HG03571 (cell line): Measurements from ENCODE around the gene F2RL3.
"Not testable (repeated sequence)": the region's sequence is repeated elsewhere in the genome, so short reads cannot be mapped to it uniquely, and the experiment has no call there.

Experiments used
- ATAC-seq: cut with Tn5 transposase; IDR thresholded peaks from one replicate; pipeline ENCODE4 v1.9.1; 2021; ENCODE audit not compliant: unreplicated experiment

Gene F2RL3

DNA sequence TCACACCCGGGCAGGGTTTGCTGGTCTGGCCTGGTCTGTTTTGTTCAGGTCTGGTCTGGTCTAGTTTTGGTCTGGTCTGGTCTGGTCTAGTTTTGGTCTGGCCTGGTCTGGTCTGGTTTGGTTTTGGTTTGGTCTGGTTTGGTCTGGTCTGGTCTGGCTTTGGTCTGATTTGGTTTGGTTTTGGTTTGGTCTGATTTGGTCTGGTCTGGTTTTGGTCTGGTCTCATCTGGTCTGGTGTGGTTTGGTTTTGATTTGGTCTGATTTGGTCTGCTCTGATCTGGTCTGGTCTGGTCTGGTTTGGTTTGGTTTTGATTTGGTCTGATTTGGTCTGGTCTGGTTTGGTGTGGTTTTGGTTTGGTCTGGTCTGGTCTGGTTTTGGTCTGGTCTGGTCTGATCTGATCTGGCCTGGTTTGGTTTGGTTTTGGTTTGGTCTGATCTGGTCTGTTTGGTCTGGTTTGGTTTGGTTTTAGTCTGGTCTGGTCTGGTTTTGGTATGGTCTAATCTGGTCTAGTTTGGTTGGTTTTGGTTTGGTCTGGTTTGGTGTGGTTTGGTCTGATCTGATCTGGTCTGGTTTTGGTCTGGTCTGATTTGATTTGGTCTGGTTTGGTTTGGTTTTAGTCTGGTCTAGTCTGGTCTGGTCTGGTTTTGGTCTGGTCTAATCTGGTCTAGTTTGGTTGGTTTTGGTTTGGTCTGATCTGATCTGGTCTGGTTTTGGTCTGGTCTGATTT lies 14.4 kb upstream of the F2RL3 start:
- no peak for ATAC-seq

DNA sequence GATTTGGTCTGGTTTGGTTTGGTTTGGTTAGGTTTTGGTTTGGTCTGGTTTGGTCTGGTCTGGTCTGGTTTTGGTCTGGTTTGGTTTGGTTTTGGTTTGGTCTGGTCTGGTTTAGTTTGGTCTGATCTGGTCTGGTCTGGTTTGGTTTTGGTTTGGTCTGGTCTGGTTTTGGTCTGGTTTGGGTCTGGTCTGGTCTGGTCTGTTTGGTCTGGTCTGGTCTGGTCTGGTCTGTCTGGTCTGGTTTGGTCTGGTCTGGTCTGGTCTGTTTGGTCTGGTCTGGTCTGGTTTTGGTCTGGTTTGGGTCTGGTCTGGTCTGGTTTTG lies 13.9 kb upstream of the F2RL3 start:
- ATAC-seq, result not testable (repeated sequence)

DNA sequence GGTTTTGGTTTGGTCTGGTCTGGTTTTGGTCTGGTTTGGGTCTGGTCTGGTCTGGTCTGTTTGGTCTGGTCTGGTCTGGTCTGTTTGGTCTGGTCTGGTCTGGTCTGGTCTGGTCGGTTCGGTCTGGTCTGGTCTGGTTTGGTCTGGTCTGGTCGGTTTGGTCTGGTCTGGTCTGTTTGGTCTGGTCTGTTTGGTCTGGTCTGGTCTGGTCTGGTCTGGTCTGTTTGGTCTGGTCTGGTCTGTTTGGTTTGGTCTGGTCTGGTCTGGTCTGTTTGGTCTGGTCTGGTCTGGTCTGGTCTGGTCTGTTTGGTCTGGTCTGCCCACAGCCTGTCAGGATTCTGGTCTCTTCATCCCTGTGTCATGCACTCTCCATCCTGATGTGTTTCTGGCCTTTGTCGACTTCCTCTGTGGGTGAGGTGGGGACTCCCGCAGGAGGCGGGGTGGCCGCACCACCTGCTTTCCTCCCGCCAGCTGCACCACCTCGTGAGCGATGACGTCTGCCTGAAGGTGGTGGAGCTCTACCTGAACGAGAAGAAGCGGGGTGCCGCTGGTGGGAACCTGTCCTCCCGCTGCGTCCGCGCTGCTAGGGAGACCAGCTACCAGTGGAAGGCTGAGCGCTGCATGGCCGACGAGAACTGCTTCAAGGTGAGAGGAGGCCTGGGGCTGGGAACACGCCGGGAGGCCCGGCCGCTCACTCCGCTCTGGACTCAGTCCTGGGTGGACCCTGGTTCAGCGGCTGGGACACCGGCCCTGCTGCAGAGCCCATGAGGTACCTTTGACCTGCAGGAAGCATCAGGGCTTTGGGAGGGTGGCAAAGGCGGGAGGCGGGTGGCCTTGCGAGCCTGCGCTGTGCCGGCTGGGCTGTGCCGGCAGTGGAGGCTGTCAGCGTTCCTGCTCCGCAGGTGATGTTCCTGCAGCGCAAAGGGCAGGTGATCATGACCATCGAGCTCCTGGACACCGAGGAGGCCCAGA lies 12.9 kb upstream of the F2RL3 start:
- ATAC-seq, result no peak

DNA sequence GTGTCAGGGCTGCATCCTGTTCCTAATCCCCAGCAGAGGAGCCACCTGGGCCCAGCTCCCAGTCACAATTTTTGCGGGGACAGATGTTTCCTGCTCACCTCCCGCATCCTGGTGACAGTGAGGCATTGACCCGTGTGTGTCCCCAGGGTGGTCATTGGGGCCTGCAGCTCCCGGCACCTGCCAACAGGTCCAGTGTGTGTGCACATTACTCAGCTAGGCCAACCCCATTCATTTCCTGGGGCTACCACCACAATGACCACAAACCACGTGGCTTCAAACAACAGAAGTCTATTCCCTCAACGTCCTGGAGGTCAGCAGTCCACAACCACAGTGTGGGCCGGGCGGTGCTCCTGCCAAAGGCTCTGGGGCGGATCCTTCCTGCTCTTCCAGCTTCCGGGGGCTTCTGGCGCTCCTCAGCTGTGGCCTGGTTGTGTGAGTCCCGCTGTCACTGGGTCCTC lies 11.9 kb upstream of the F2RL3 start:
- ATAC-seq, result no peak

DNA sequence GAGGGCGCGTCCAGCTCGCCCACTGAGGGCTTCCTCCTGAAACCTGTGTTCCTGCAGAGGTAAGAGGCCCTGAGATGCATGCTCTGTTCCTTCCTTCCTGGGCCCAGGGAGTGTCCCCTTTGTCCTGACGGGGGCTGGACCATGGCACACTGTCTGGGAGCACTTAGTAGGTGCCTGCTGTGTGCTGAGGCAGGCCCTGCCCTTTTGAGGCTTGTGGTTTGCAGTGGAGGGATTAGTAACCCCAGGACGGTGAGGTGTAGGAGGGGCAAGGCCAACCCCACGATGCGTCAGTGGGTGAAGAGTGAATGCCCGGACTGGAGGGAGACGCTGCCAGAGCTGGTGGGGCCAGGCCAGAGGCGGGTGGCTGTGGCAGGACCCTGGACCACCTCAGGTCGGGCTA lies 11.2 kb upstream of the F2RL3 start:
- ATAC-seq, result no peak

DNA sequence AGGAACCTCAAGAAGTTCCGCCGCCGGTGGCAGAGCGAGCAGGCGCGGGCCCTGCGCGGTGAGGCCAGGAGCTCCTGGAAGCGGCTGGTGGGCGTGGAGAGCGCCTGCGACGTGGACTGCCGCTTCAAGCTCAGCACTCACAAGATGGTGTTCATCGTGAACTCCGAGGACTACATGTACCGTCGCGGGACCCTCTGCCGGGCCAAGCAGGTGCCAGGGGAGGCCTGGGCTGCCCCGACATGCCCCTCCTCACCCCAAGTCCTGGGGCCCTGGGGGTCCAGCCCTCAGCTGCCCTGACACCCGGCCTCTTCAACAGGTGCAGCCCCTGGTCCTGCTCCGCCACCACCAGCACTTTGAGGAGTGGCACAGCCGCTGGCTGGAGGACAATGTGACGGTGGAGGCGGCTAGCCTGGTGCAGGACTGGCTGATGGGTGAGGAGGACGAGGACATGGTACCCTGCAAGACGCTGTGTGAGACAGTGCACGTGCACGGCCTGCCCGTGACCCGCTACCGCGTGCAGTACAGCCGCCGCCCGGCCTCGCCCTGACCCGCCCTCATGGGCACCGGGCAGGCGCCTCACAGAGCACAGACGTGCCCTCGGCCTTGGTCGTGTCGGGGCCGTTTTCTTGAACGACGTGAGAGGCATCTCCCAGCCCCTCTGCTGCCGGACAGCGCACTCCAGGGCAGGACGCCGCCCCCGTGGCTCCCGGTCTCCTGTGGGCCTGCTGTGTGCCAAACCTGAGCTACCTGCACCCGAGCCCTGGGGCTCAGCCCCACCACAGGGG lies 10.4 kb upstream of the F2RL3 start:
- ATAC-seq, result no peak

DNA sequence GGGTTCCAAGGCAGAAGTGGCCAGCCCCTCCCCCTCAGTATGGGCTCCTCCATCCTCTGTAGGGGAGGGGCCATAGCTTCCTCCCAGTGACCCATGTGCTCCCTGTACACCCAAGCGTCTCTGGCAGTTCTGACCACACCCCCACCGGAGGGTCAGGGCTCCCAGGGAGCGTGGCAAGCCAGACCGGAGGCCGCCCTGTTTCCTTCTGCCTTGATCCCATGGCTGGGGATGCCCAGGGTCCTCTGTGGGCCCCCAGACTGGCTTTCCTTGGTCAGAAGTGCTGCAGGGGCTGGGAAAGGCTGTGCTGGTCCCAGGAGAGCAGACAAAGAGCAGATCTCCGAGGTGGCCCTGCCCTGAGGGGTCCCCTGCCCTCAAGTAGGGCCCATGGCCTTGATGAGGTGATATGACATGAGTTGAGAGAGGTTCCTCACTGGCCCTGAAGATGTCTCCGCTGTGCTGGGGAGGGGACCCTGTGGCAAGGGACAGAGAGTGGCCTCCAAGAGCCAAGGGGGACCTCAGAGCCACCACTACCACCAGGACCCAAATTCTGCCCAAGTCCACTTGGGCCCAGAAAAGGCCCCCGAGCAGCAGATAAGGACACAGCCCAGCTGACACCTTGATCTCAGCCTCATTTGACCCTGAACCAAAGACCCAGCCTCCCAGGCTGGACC lies 7.8 kb upstream of the F2RL3 start:
- no peak for ATAC-seq

DNA sequence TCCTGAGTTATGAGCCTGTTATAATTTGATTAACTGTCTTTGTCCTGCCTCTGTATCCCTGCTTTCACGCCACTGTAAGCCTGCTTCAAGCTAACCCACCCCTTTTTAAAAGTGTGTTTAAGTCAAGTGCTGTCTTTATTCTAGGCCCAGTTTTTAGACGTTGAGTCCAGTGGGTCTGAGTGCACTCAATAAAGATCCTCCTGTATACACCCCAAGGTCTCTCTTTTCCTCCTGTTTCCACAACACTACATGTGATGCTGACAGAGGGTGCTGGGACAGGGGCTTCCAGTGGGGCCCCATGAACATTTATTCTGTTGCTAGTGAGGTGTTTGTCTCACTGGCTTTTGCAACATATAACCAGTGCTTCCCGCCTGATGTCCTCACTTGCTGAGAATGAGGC lies 6.7 kb upstream of the F2RL3 start:
- ATAC-seq, result no peak

DNA sequence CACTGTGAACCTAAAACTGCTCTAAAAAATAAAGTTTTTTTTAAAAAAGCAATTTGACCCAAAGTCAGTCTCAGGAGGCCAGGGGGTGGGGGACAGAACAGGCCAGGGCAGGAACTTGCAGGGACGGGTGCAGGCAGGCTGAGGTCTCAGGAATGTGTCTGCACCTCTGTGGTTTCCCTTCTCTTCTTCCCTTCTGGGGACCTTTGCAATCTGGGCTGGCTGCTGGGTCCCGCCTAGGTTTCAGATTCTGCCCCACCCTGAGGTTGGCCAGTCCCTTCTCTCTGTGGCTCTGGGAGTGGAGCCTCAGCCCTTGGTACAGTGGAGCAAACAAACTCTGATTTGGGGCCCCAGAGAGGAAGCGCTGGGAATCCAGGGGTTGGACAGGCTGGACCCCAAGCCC lies 5.3 kb upstream of the F2RL3 start:
- ATAC-seq, result no peak

DNA sequence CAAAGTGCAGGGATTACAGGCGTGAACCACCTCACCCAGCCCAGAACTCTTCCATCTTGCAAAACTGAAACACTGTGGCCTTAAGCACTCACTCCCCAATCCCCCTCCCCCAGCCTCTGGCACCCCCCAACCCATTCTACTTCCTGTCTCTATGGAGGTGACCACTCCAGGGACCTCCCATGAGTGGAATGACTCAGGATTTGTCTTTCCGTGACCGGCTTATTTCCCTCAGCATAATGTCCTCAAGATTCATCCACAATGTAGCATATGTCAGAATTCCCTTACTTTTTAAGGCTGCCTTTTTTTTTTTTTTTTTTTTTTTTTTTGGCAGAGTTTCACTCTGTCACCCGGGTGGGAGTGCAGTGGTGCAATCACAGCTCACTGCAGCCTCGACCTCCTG lies 3.6 kb upstream of the F2RL3 start:
- no peak for ATAC-seq

DNA sequence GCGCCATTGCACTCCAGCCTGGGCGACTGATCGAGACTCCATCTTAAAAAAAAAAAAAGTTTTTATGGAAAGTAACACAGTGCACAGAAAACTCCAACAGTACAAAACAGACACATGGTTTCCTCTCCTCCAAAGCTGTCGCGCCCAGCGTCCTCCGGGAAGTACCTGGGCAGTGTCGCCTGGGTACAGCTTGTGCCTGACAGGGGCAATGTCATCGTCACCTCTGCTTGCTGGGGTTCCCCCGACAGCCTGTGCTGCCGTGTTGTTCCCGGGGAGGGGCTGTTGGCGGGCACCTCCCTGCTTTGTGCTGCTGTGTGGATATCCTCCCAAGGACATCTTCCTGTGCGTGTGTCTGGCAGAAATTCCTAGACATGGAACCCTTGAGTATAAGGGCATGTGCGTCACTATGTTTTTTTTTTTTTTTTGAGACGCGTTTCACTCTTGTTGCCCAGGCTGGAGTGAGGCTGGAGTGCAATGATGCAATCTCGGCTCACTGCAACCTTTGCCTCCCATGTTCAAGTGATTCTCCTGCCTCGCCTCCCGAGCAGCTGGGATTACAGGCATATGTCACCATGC lies 2.4 kb upstream of the F2RL3 start:
- no peak for ATAC-seq

DNA sequence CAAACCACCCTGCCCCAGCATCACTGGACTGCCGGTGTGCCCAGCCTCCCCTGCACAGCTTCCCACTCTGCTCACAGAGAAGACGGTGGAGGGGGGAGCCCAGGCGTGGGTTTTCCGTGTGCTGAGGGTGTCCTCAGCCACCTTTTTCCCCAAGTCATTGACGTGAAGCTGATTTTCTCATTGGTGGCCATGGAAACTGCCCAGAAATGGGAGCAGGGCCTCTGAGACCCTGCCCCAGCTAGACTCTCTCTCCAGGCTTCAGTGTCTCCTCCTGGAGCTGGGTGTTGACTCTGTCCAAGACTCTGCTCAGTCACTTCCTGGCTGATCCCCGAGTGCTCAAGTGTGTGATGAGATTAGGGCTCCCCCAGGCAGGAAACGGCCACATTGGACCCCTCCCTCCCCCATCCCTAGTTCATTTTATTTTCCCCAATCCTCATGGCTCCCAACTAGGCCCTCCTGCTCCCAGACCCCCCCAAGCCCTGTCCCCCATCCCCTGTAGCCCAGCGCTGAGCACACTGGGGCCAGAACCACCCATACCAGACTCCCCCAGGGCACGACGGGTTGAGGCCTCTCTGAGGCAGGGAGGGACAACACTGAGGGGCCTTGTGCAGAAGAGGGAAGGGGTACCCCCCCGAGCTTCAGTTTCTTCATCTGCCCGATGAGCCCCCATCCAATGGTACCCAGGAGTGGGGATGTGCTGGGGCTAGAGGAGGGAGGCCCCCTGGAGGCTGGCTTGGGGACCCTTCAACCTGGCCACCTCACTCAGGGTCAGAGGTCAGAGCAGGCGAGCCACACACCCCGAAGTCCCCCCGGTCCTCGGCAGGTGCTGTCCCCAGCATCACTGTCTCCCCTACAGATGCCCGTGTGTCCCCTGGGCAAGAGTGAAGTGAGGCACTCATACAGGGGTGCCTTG lies 1.2 kb upstream of the F2RL3 start:
- no peak for ATAC-seq

DNA sequence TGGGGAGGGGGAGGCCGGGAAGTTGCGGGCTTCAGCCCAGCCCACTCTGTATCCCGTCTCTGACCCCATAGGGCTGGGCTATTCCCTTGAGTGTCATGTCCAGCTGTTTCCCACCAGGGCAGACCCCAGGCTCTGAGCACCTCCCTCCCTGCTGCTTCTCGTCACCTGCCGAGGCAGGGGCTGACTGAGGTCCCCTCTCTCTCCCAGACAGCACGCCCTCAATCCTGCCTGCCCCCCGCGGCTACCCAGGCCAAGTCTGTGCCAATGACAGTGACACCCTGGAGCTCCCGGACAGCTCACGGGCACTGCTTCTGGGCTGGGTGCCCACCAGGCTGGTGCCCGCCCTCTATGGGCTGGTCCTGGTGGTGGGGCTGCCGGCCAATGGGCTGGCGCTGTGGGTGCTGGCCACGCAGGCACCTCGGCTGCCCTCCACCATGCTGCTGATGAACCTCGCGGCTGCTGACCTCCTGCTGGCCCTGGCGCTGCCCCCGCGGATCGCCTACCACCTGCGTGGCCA lies 625 bp downstream of the F2RL3 start:
- no peak for ATAC-seq

DNA sequence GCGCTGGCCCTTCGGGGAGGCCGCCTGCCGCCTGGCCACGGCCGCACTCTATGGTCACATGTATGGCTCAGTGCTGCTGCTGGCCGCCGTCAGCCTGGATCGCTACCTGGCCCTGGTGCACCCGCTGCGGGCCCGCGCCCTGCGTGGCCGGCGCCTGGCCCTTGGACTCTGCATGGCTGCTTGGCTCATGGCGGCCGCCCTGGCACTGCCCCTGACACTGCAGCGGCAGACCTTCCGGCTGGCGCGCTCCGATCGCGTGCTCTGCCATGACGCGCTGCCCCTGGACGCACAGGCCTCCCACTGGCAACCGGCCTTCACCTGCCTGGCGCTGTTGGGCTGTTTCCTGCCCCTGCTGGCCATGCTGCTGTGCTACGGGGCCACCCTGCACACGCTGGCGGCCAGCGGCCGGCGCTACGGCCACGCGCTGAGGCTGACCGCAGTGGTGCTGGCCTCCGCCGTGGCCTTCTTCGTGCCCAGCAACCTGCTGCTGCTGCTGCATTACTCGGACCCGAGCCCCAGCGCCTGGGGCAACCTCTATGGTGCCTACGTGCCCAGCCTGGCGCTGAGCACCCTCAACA lies 1.2 kb downstream of the F2RL3 start:
- ATAC-seq, result no peak

DNA sequence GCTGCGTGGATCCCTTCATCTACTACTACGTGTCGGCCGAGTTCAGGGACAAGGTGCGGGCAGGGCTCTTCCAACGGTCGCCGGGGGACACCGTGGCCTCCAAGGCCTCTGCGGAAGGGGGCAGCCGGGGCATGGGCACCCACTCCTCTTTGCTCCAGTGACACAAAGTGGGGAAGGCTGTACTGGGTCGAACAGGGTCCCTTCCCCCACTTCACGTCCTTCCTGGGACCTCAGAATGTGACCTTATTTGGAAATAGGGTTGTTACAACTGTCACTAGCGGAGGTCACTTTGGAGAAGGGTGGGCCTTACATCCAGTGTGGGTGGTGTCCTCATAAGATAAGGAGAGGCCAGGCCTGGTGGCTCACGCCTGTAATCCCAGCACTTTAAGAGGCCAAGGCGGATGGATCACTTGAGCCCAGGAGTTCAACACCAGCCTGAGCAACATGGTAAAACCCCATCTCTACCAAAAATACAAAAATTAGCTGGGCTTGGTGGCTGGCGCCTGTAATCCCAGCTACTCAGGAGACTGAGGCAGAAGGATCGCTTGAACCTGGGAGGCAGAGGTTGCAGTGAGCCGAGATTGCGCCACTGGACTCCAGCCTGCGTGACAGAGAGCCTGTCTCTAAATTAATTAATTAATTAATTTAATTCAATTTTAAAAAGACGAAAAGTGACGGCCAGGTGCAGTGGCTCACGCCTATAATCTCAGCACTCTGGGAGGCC lies 1.8 kb downstream of the F2RL3 start:
- no peak for ATAC-seq

DNA sequence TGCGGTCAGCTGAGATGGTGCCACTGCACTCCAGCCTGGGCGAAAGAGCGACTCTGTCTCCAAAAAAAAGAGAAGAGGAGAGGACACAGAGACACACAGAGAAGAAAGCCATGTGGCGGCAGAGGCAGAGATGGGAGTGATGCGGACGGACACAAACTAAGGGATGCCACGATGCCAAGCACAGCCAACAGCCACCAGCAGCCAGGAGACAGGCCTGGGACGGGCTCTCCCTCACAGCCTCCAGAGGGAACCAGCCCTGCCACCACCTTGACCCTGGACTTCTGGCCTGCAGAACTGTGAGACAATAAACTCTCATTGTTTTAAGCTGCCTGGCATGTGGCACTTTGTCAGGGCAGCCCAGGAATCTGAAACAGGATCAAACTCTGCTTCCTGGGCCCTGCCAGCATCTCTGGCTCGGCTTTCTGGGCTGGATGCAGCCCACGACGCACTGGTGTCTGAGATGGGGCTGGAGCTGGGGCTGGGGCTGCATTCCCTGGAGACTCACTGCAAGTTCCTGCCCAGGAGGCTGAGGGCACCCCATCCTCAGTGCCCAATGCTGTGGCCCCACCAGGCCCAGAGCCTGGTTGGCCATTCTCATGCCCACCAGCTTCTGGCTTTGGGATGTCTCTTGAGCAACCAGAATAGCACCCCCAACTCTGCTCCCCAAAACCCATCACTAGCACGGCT lies 3.0 kb downstream of the F2RL3 start:
- ATAC-seq, result no peak

DNA sequence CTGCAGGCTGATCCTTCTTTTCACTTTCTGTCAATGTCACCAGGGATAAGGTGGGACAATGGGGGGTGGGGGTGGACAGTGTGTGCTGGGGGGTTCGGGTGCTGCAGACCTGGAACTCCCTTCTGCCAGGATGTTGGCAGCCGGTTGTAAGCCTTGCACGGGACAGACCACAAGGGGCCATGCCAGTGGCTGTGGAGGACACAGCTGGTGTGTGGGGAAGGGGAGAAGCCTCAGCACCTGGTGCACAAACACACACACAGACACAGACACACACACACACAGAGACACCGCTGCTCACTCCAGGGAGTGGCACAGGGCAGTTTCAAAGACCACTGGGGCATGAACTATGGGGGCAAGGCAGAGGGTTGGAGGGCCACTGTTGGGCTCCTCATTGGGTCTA lies 3.6 kb downstream of the F2RL3 start:
- no peak for ATAC-seq
